HG03097 (cell line): ENCODE results near the gene FNBP1.

Experiments used
- ATAC-seq: cut with Tn5 transposase; IDR thresholded peaks from one replicate; pipeline ENCODE4 v1.9.1; 2021; ENCODE audit not compliant: unreplicated experiment, low FRiP score

The FNBP1 gene

GRCh38 chr9:129839324-129840023 is 203.5 kb downstream of the FNBP1 start:
- ATAC-seq, result no peak

GRCh38 chr9:129838707-129839259 is 204.2 kb downstream of the FNBP1 start:
- ATAC-seq, result no peak
